ENCODE results near the gene DNAH8.

Gene DNAH8

GRCh38 chr6:38701551-38701950 lies 13.6 kb upstream of the DNAH8 start:
- Histone ChIP-seq H3K36me3 (ENCODE audit: control insufficient read depth in 1 of 2, insufficient read depth in 2 of 2, low read length in 2 of 2) (no peaks in the 10 kb centered on the region), H3K9ac (ENCODE audit: low read depth in 1 of 2, low read length in 2 of 2) (no peak overlapping the region), H3K9me3 (ENCODE audit: control insufficient read depth in 1 of 2, low read length in 2 of 2) (peaks cover 5% of the 10 kb centered on the region in 2 donors), H3K27me3 (ENCODE audit: control insufficient read depth in 1 of 2, insufficient read depth in 2 of 2, low read length in 2 of 2) (no peaks in the 10 kb centered on the region), H3K4me1 (ENCODE audit: control insufficient read depth in 1 of 2, insufficient read depth in 2 of 2, low read length in 2 of 2) (peaks cover 3 to 4% of the 10 kb centered on the region in 2 donors), H3K27ac (ENCODE audit: low read depth, low read length) (no peak overlapping the region), H3K4me3 (ENCODE audit: low read depth in 1 of 2, low read length in 2 of 2) (peak overlapping the region in 1 of 2 donors; percentile 31)

- Histone ChIP-seq H3K36me3 (ENCODE audit: control insufficient read depth in 1 of 2, insufficient read depth in 2 of 2, low read length in 2 of 2) (no peaks in the 10 kb centered on the region), H3K4me3 (ENCODE audit: low read depth in 1 of 2, low read length in 2 of 2) (peak within 1 kb of the TSS; percentile 90 to 95), H3K4me1 (ENCODE audit: control insufficient read depth in 1 of 2, insufficient read depth in 2 of 2, low read length in 2 of 2) (peaks cover 3% of the 10 kb centered on the region in 2 donors), H3K9me3 (ENCODE audit: control insufficient read depth in 1 of 2, low read length in 2 of 2) (peaks cover 5% of the 10 kb centered on the region in 2 donors), H3K27ac (ENCODE audit: low read depth, low read length) (peak within 1 kb of the TSS; percentile 91), H3K27me3 (ENCODE audit: control insufficient read depth in 1 of 2, insufficient read depth in 2 of 2, low read length in 2 of 2) (no peaks in the 10 kb centered on the region), H3K9ac (ENCODE audit: low read depth in 1 of 2, low read length in 2 of 2) (peak within 1 kb of the TSS; percentile 83 to 93)
Measured at GRCh38 chr6:38702558-38703397, 12.3 kb upstream of the DNAH8 start, which contains the start of gene GLO1. GLO1 (minus strand) TSS chr6:38703145; CDS start chr6:38703054, 91 bp downstream.

- no peak overlapping the region for H3K4me3 ChIP-seq (ENCODE audit: low read depth in 1 of 2, low read length in 2 of 2)
- H3K27ac ChIP-seq (ENCODE audit: low read depth, low read length): no peak overlapping the region
- H3K9me3 ChIP-seq (ENCODE audit: control insufficient read depth in 1 of 2, low read length in 2 of 2): peaks cover 5% of the 10 kb centered on the region in 2 donors
- no peaks in the 10 kb centered on the region for H3K27me3 ChIP-seq (ENCODE audit: control insufficient read depth in 1 of 2, insufficient read depth in 2 of 2, low read length in 2 of 2)
- no peaks in the 10 kb centered on the region for H3K36me3 ChIP-seq (ENCODE audit: control insufficient read depth in 1 of 2, insufficient read depth in 2 of 2, low read length in 2 of 2)
- peaks cover 3% of the 10 kb centered on the region in 2 donors for H3K4me1 ChIP-seq (ENCODE audit: control insufficient read depth in 1 of 2, insufficient read depth in 2 of 2, low read length in 2 of 2)
- H3K9ac ChIP-seq (ENCODE audit: low read depth in 1 of 2, low read length in 2 of 2): no peak overlapping the region
Measured at GRCh38 chr6:38703949-38704590, 11.0 kb upstream of the DNAH8 start.

- Histone ChIP-seq H3K36me3 (ENCODE audit: control insufficient read depth in 1 of 2, insufficient read depth in 2 of 2, low read length in 2 of 2) (no peaks in the 10 kb centered on the region), H3K9me3 (ENCODE audit: control insufficient read depth in 1 of 2, low read length in 2 of 2) (no peaks in the 10 kb centered on the region), H3K9ac (ENCODE audit: low read depth in 1 of 2, low read length in 2 of 2) (no peak overlapping the region), H3K4me1 (ENCODE audit: control insufficient read depth in 1 of 2, insufficient read depth in 2 of 2, low read length in 2 of 2) (peaks cover 3% of the 10 kb centered on the region in 2 donors), H3K27me3 (ENCODE audit: control insufficient read depth in 1 of 2, insufficient read depth in 2 of 2, low read length in 2 of 2) (no peaks in the 10 kb centered on the region), H3K27ac (ENCODE audit: low read depth, low read length) (no peak overlapping the region), H3K4me3 (ENCODE audit: low read depth in 1 of 2, low read length in 2 of 2) (no peak overlapping the region)
Measured at GRCh38 chr6:38705924-38706323, 9.2 kb upstream of the DNAH8 start.

GRCh38 chr6:38708496-38708895 lies 6.6 kb upstream of the DNAH8 start:
- H3K36me3 ChIP-seq (ENCODE audit: control insufficient read depth in 1 of 2, insufficient read depth in 2 of 2, low read length in 2 of 2): no peaks in the 10 kb centered on the region
- no peak overlapping the region for H3K27ac ChIP-seq (ENCODE audit: low read depth, low read length)
- no peak overlapping the region for H3K4me3 ChIP-seq (ENCODE audit: low read depth in 1 of 2, low read length in 2 of 2)
- H3K9ac ChIP-seq (ENCODE audit: low read depth in 1 of 2, low read length in 2 of 2): no peak overlapping the region
- H3K27me3 ChIP-seq (ENCODE audit: control insufficient read depth in 1 of 2, insufficient read depth in 2 of 2, low read length in 2 of 2): peaks cover under 1 to 4% of the 10 kb centered on the region in 2 donors
- no peaks in the 10 kb centered on the region for H3K9me3 ChIP-seq (ENCODE audit: control insufficient read depth in 1 of 2, low read length in 2 of 2)
- H3K4me1 ChIP-seq (ENCODE audit: control insufficient read depth in 1 of 2, insufficient read depth in 2 of 2, low read length in 2 of 2): no peaks in the 10 kb centered on the region

GRCh38 chr6:38713812-38714211 lies 1.3 kb upstream of the DNAH8 start:
- Histone ChIP-seq H3K36me3 (ENCODE audit: control insufficient read depth in 1 of 2, insufficient read depth in 2 of 2, low read length in 2 of 2) (no peaks in the 10 kb centered on the region), H3K27me3 (ENCODE audit: control insufficient read depth in 1 of 2, insufficient read depth in 2 of 2, low read length in 2 of 2) (peaks cover 26 to 32% of the 10 kb centered on the region in 2 donors), H3K9ac (ENCODE audit: low read depth in 1 of 2, low read length in 2 of 2) (no peak overlapping the region), H3K27ac (ENCODE audit: low read depth, low read length) (no peak overlapping the region), H3K9me3 (ENCODE audit: control insufficient read depth in 1 of 2, low read length in 2 of 2) (no peaks in the 10 kb centered on the region), H3K4me3 (ENCODE audit: low read depth in 1 of 2, low read length in 2 of 2) (no peak overlapping the region), H3K4me1 (ENCODE audit: control insufficient read depth in 1 of 2, insufficient read depth in 2 of 2, low read length in 2 of 2) (peaks cover 0 to 8% of the 10 kb centered on the region in 2 donors)

- Histone ChIP-seq H3K4me3 (ENCODE audit: low read depth in 1 of 2, low read length in 2 of 2) (peak overlapping the region; percentile 40 to 46), H3K36me3 (ENCODE audit: control insufficient read depth in 1 of 2, insufficient read depth in 2 of 2, low read length in 2 of 2) (no peaks in the 10 kb centered on the region), H3K9ac (ENCODE audit: low read depth in 1 of 2, low read length in 2 of 2) (peak overlapping the region in 1 of 2 donors; percentile 28), H3K9me3 (ENCODE audit: control insufficient read depth in 1 of 2, low read length in 2 of 2) (no peaks in the 10 kb centered on the region), H3K4me1 (ENCODE audit: control insufficient read depth in 1 of 2, insufficient read depth in 2 of 2, low read length in 2 of 2) (peaks cover 0 to 8% of the 10 kb centered on the region in 2 donors), H3K27me3 (ENCODE audit: control insufficient read depth in 1 of 2, insufficient read depth in 2 of 2, low read length in 2 of 2) (peaks cover 26 to 34% of the 10 kb centered on the region in 2 donors), H3K27ac (ENCODE audit: low read depth, low read length) (no peak overlapping the region)
Measured at GRCh38 chr6:38714239-38715015, 684 bp upstream of the DNAH8 start.

- Histone ChIP-seq H3K9me3 (ENCODE audit: control insufficient read depth in 1 of 2, low read length in 2 of 2) (no peaks in the 10 kb centered on the region), H3K27me3 (ENCODE audit: control insufficient read depth in 1 of 2, insufficient read depth in 2 of 2, low read length in 2 of 2) (peaks cover 26 to 34% of the 10 kb centered on the region in 2 donors), H3K4me3 (ENCODE audit: low read depth in 1 of 2, low read length in 2 of 2) (no peak overlapping the region), H3K4me1 (ENCODE audit: control insufficient read depth in 1 of 2, insufficient read depth in 2 of 2, low read length in 2 of 2) (peaks cover 0 to 8% of the 10 kb centered on the region in 2 donors), H3K9ac (ENCODE audit: low read depth in 1 of 2, low read length in 2 of 2) (no peak overlapping the region), H3K27ac (ENCODE audit: low read depth, low read length) (no peak overlapping the region), H3K36me3 (ENCODE audit: control insufficient read depth in 1 of 2, insufficient read depth in 2 of 2, low read length in 2 of 2) (no peaks in the 10 kb centered on the region)
Measured at GRCh38 chr6:38716825-38717224, 1.7 kb downstream of the DNAH8 start.

GRCh38 chr6:38719358-38719757 lies 4.2 kb downstream of the DNAH8 start:
- Histone ChIP-seq H3K27me3 (ENCODE audit: control insufficient read depth in 1 of 2, insufficient read depth in 2 of 2, low read length in 2 of 2) (peaks cover 17 to 25% of the 10 kb centered on the region in 2 donors), H3K9ac (ENCODE audit: low read depth in 1 of 2, low read length in 2 of 2) (no peak overlapping the region), H3K36me3 (ENCODE audit: control insufficient read depth in 1 of 2, insufficient read depth in 2 of 2, low read length in 2 of 2) (no peaks in the 10 kb centered on the region), H3K4me1 (ENCODE audit: control insufficient read depth in 1 of 2, insufficient read depth in 2 of 2, low read length in 2 of 2) (peaks cover 0 to 7% of the 10 kb centered on the region in 2 donors), H3K4me3 (ENCODE audit: low read depth in 1 of 2, low read length in 2 of 2) (no peak overlapping the region), H3K27ac (ENCODE audit: low read depth, low read length) (no peak overlapping the region), H3K9me3 (ENCODE audit: control insufficient read depth in 1 of 2, low read length in 2 of 2) (no peaks in the 10 kb centered on the region)

All from duodenal mucosa (tissue), 2 donors.